Limb (tissue), 2 donors: Measurements from ENCODE around the gene MORN3.
"Not testable (repeated sequence)": the region's sequence is repeated elsewhere in the genome, so short reads cannot be mapped to it uniquely, and the experiment has no call there.

Experiments
- DNase-seq, 2 donors: peaks; one replicate each; pipeline ENCODE4 v3.0.0-alpha.2; 2016; ENCODE audit errors: extremely low spot score in 2 of 2

MORN3 gene, protein sequence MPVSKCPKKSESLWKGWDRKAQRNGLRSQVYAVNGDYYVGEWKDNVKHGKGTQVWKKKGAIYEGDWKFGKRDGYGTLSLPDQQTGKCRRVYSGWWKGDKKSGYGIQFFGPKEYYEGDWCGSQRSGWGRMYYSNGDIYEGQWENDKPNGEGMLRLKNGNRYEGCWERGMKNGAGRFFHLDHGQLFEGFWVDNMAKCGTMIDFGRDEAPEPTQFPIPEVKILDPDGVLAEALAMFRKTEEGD

DNA sequence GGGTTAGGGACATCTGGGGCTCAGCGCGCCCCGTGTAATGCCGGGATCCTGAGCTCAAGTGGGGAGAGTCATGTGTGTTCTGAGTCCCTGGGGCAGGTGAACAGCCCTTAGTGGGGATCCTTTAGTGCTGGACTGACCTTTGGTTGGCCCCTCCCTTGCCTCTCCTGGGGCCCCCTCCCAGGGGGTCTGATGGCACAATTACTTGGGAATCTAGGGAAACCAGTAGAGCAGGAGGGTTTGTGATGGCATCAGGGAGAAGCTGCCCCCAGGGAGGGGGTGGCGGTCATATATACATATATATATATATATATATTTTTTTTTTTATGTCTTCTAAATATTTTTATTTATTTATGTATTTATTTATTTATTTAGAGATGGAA is at the start of gene MORN3:
Gene MORN3, minus strand, starts transcription at position 134 of the 380 bp plus-strand sequence. CDS start 171 bp downstream, outside the sequence.
- DNase-seq: no peak

DNA sequence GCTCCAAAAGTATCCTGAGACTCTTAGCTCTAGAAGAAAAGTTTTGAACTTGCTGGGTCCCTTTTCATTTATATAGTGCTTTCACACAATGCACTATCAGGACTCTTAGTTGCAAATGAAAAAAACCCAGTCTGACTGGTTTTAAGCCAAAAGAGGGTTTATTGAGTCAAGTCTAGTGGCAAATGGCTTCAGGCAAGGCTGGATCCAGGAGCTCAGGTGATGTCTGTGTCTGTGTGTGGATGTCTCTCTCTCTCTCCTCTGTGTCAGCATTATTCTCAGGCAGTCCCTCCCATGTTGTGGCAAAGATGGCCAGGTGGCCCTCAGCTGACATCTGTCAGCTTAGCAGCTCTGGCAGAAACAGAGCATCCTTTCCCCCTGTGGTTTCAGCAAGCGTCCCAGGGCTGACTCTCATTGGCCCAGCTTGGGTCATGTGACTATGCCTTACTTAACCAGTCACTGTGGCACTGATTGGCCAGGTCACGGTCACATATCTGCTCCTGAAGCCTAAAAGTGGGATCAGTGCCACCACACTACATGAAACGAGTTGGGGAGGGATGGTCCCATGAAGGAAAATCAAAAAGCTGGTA is 49.3 kb upstream of the MORN3 start:
- DNase-seq: no peak

DNA sequence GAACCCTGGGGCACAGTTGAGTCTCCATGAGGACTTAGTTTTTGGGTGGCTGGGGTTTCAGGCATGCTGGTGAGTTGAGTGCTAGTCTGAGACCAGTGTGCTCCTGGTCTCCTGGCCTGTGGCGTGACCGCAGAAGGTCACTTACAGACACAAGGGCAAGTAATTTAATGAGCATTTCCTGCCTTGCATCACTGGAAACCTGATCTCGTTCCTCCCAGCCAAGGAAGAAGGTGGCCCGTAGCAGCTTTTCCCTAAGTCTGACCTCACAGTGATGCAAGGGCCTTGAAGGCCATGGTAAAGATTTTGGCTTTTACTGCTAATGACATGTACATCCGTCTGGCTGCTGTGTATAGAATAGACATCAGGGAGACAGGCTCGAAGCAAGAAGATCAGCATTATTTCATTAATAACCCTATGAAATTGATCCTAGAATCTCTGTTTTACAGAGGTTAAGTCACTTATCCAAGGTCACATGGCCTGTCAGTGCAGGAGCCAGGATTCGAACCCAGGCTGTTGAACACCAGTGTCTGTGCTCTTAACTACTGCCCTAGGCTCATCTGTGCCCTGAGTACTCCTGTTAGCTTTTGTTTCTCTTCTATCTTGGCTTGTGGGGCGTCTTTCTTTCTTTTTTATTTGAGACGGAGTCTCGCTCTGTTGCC is 47.7 kb upstream of the MORN3 start:
- no peak for DNase-seq

DNA sequence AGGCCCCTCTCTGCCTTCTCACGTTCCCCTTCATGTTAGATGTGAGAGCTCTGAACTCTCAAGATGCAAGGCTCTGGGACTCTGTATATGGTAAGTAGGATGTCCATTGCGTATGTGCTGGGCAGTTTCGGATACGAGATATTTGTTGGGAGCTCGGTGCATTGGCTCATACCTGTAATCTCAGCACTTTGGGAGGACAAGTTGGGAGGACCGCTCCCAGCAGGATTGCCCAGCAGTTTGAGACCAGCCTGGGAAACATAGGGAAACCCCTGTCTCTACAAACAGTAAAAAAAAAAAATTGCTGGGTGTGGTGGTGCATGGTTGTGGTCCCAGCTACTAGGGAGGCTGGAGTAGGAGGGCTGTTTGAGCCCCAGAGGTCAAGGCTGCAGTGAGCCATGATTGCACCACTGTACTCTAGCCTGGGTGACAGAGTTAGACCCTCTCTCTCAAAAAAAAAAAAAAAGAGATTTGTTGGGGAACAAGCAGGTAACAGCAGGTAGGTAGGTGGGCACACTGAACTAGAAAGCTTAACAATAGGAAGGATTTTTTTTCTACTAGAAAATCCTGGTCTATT is 46.5 kb upstream of the MORN3 start:
- DNase-seq: no peak

DNA sequence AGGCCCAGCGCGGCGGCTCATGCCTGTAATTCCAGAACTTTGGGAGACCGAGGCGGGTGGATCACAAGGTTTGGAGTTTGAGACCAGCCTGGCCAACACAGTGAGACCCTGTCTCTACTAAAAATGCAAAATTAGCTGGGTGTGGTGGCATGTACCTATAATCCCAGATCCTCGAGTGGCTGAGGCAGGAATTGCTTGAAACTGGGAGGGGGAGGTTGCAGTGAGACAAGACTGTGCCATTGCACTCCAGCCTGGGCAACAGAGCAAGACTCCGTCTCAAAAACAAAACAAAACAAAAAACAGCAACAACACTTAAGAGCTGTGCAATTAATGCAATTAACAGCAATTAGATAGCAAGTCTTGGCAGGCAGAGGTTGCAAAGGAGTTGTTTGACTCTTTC is 45.6 kb upstream of the MORN3 start:
- not testable (repeated sequence) for DNase-seq

DNA sequence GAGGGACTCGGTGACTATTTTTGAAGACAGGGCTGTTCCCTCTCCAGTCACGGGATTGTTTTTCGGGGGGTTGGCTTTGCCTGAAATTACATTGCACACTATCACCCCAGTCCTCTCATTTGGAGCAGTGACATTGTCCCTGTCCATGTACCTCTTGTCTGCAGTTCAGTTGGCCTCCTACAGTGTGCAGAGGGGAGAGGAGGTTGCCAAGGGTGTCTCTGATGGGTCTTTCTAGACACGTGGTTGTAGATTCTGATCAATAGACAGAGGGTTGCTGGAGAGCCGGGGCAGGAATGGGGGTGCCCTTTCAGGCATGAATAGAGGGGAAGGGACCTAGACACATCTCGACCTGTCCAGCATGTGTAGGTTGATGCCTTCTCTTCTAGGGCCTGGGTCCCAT is 44.3 kb upstream of the MORN3 start:
- DNase-seq: no peak

DNA sequence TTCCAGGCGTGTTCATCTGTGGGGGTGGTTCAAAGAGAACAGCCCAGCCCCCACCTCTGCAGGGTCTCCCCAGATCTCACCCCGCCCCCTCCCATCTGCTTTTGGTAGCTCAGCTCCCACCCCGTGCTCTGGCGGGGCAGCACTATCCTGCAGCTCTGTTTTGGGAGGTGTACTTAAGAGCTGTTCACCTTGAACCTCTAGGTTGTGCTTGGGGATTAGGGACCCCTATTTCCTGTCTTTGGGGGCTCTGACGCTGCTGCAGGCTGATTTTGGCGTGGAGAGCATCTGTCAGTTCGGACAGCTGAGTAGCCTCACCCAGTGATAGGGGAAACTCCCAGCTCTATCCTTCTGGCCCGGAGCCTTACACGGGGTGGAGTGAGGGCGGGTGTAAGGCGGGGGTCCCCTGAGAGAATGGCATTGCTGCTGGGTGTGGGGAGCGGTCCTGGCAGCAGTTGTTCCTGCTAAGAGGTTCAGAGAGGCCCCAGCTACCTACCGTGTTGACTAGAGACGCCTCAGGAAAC is 43.9 kb upstream of the MORN3 start:
- peak in 1 of 2 donors; percentile 52 for DNase-seq

DNA sequence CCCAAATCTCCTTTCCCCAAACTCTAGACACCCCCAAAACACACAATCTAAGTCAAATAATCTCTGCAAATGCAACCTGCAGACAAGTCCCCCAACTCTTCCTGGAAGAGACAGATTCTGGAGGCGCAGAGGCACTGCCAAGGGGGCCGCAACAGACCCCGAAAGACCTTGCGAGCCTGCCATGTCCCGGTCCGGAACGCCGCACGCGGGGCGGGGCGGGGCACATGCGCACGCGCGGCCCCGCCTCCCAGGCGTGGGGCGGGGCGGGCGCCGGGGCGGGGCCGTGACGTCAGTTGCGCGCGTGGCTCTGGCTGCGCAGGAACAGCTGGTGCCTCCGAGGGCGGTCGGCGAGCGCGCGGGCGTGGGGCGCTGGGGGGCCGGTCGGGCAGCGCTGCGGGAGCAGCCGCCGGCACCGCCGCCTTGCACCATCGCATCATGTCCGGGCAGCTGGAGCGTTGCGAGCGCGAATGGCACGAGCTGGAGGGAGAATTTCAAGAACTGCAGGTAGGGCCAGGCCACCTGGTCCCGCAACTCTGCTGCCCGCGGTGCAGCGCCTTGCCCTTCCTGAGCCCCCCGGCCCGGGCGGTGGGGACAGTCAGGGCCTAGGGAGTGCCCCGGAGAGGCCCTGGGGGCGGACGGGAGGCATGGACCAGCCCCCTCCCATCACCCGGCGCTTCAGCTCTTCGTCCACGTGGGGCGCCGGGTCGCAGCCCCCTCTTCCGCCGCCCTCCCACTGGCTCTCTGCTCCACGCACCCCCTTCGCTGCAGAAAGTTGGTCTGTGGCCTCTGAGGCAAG is 43.2 kb upstream of the MORN3 start, which contains the start of gene TMEM120B:
Gene TMEM120B, plus strand, starts transcription at position 292 of the 796 bp plus-strand sequence. Its CDS starts 144 bp downstream, at position 436.
- peak; percentile 73 to 94 for DNase-seq

DNA sequence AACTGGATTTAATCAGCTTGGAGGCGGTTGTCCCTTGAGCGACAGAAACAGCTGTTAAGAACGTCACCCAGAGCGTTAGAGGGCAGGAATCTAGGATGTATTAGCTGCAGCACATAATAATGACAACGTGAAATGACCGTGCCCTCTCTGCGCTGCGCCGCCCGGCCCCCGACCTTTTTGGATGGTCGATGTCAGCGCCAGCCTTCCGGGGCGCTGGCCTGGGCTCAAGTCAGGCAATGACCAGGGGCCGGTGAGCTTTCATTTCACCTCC is 42.7 kb upstream of the MORN3 start:
- peak; percentile 64 to 86 for DNase-seq

DNA sequence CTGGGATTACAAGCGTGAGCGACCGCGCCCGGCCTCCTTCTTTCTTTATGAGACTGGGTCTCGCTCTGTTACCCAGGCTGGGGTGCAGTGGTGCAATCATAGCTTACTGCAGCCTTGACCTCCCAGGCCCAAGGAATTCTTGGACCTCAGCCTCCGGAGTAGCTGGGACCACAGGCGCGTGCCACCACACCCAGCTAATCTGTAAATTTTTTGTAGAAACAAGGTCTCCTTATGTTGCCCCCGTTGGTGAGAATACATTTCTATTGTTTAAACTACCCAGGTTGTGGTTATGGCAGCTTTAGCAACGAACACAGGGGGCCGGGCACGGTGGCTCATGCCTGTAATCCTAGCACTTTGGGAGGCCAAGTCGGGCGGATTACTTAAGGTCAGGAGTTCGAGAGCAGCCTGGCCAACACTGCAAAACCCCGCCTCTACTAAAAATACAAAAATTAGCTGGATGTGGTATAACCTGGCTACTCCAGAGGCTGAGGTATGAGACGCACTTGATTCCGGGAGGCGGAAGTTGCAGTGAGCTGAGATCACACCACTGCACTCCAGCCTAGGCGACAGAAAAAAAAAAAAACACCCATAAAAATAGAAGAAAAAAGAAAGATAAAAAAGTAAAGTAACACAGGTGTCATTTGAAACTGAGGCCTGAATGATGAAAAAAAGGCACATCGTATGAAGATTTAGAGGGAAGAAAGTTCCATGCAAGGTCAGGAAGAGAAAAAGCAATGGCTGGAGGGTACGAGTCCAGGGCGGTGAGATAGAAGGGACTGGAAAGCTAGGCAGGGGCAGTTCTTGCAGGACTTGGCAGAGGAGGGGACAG is 42.1 kb upstream of the MORN3 start:
- DNase-seq: no peak

DNA sequence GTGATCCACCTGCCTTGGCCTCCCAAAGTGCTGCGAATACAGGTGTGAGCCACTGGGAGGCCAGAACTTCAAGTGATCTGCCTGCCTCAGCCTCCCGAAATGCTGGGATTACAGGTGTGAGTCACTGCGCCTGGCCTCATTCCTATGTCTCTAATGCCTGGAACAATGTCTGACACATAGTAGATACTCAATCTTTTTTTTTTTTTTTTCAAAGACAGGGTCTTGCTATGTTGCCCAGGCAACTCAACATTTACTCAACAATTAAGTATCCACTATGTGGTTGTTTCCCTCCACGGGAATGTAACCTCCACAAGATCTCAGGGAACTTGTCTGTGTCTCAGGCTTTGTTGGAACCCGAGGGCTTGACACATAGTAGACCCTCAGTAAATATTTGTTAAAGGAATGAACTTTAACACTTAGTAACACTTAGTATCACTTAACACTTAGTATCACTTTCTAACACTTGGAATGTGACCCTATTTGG is 40.1 kb upstream of the MORN3 start:
- DNase-seq: no peak

DNA sequence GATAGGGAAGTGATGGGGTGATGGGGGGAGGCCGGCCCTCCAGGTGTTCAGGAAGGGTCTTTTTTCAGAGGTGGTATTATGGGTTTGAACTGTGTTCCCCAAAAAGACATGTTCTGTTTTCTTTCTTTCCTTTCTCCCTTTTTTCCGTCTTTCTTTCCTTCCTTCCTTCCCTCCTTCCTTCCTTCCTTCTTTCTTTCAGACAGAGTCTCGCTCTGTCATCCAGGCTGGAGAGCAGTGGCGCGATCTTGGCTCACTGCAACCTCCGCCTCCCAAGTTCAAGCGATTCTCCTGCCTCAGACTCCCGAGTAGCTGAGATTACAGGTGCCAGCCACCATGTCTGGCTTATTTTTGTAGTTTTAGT is 39.6 kb upstream of the MORN3 start:
- not testable (repeated sequence) for DNase-seq

DNA sequence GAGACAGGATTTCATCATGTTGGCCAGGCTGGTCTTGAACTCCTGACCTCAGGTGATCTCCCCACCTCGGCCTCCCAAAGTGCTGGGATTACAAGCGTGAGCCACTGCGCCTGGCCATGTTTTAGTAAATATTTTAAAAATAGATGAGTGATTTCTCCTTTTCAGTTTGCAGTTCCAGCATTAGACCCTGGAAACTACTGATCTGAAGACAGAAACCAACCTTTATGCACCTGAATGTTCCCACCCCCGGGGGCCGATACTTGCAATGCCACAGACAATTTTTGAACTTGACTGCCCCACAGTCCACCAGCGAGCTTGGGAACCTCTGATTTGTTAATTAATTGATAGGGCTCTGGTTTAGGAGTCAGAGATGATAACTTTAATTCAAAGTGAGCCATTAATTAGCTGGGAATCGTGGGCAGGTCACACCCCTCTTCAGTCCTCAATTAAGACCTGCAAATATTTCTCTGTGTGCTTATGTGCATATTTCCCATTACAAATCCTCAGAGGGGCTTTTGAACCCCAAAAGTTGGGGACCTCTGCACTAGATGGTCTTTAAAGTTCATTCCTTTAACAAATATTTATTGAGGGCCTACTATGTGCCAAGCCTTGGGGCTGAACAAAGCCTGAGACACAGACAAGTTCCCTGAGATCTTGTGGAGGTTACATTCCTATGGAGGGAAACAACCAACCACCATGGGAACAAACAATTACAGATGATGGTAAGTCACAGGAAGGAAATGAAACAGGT is 39.0 kb upstream of the MORN3 start:
- no peak for DNase-seq

DNA sequence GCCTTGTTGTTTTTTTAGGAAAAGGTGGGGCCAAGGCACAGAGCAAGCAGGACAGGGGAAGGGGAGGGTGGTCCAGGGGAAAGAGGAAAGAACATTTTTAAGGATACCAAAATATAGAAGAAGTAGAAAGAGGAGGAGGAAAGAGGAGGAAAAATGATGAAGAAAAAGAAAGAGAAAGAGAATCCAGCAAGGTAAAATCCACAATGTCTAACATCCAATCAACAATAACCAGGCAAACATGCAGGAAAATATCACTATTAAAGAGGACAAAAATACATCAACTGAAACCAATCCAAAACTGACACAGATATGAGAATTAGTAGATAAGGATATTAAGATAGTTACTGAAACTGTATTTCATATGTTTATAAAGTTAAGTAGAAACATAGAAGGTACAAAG is 36.1 kb upstream of the MORN3 start:
- no peak for DNase-seq

DNA sequence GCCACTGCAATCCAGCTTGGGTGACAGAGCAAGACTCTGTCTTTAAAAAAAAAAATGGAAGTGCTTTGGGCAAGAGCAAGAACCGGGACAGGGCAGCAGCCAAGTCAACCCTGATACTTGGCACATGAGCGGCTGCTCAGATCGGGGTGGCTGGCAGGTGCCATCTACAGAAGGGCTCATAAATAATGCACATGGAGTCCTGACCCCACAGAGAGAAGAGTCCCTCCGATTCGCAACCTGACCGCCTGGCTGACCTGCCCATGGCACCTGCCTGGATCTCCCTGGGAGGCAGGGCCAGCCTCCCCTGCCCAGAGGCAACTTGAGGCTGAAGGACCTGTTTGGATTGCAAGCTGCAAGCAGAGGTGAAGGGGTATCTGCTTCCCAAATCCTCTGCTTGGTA is 33.5 kb upstream of the MORN3 start:
- DNase-seq: no peak

DNA sequence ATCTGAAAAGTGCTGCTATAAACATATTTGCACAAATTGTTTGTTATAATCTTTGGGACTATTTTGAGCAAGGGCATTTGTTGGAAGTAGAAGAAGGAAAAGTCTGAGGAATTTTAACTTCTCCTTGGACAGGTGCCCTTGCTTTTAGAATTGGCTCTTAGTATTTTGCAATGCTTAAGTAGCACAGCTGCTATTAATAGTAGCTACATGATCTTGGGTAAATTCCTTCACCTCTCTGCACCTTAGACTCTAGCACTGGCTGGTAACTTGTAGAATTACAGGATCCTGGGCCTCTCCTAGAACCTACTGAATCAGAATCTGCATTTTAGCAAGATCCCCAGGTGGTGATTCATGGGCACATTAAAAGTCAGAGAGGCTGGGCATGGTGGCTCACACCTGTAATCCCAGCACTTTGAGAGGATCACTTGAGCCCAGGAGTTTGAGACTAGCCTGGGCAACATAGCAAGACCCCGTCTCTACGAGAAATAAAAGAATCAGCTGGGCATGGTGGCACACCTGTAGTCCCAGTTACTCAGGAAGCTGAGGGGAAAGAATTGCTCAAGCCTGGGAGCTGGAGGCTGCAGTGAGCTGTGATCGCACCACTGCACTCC is 32.3 kb upstream of the MORN3 start:
- no peak for DNase-seq

DNA sequence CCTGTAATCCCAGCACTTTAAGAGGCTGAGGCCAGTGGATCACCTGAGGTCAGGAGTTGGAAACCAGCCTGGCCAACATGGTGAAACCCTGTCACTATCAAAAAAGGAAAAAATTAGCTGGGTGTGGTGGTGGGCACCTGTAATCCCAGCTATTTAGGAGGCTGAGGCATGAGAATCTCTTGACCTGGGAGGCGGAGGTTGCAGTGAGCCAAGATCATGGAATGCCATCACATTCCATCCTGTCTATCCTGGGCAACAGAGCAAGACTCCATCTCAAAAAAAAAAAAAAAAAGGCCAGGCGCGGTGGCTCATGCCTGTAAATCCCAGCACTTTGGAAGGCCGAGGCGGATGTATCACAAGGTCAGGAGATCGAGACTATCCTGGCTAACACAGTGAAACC is 28.4 kb upstream of the MORN3 start:
- DNase-seq: not testable (repeated sequence)

DNA sequence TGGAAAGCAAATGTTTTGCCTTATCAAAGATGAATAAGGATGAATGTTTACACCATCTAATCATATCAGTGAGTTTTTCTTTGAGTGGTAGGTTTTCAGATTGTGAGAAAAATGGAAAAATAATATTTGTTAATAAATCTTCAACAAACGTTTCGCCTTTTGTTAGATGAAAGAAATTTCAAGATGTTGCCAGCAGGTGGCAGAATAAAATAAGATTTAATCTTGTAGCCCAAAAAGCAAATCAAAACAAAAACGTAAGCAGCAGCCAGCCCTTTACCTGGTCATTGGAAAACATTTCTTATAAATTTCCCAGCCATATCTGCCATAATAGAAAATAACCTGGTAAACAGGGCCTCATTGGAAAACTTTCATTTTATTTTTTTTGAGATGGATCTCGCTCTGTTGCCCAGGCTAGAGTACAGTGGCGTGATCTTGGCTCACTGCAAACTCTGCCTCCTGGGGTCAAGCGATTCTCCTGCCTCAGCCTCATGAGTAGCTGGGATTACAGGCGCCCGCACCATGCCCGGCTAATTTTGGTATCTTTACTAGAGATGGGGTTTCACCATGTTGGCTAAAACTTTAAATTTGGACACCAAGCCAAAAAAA is 27.7 kb upstream of the MORN3 start:
- peak in 1 of 2 donors; percentile 59 for DNase-seq

DNA sequence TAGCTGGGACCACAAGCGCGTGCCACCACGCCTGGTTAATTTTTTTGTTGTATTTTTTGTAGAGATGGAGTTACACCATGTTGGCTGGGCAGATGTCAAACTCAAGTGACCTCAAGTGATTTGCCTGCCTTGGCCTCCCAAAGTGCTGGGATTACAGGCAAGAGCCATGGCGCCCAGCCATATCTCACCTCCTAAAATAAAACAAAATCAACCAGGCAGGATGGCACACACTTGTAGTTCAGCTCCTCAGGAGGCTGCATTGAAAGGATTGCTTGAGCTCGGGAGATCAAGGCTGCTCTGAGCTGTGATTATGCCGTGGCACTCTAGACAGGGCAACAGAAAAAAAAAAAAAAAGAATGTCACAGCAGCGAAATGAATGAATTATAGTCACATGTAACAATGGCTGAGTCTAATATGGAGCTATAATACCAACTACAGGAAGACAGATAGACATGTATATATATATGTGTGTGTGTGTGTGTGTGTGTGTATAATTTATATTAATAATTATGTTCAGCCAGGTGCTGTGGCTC is 23.8 kb upstream of the MORN3 start:
- no peak for DNase-seq
